DMS 273 (cell line): ENCODE measurements around the gene NXPE3.

Experiments used
- DNase-seq: peaks from one replicate; lab custom pipeline; 2025; ENCODE audit not compliant: unreplicated experiment; lab: John Stamatoyannopoulos, UW

Gene NXPE3

GRCh38 chr3:101873619-101874018, 94.6 kb downstream of the NXPE3 start:
- DNase-seq: no peak

- no peak for DNase-seq
Measured at GRCh38 chr3:101876142-101876541, 97.1 kb downstream of the NXPE3 start.
